T-cell (primary cell): ENCODE results near the gene PTAR1. TPM values are rescaled to one million over a fixed set of nuclear protein-coding genes. Genes with fewer than 3 reads are reported as not detected.
"Not testable (repeated sequence)": the region's sequence is repeated elsewhere in the genome, so short reads cannot be mapped to it uniquely, and the experiment has no call there.

Experiments used
- ATAC-seq, 4 experiments: fragments of 200-7000 bp in 3 of 4; fragments of 150-1000 bp in 1 of 4; cut with Tn5 transposase; replicated peaks in 1 of 4; 1 replicate in 3 of 4; 2 replicates in 1 of 4; pipeline ENCODE4 v1.10.0; 2021; ENCODE audit warnings: moderate library complexity in 3 of 4, mild to moderate bottlenecking in 2 of 4, moderate number of reproducible peaks in 1 of 4
- CTCF ChIA-PET, 2 donors: fragments of 300-600 bp; sonication (Branson Sonifier 250); formaldehyde crosslinking; loops; one replicate each; lab custom pipeline; 2022; ENCODE audit warnings: antibody characterized with exemption in 2 of 2; lab: Charles Lee
- POLR2A ChIA-PET, 2 donors: fragments of 300-600 bp; sonication (Branson Sonifier 250); formaldehyde crosslinking; loops; one replicate each; lab custom pipeline; 2022; ENCODE audit warnings: antibody characterized with exemption in 2 of 2; lab: Charles Lee
- DNase-seq, 35 experiments: peaks; one replicate each; pipeline versions ENCODE4 v3.0.0 to v3.0.0-alpha.2; 2013 to 2023
- H3K27ac ChIP-seq: one replicate; pipeline ENCODE4 v1.5.1; 2013; ENCODE audit warnings: low read length
- H3K27me3 ChIP-seq, 2 experiments: replicated peaks in 1 of 2; 1 replicate in 1 of 2; 2 replicates in 1 of 2; pipeline versions ENCODE4 v1.6.1 to v1.7.0; 2013; ENCODE audit warnings: low read length in 1 of 2, mixed read lengths in 1 of 2; ENCODE audit not compliant: control insufficient read depth in 2 of 2, insufficient read depth in 2 of 2; ENCODE audit errors: extremely low read depth in 1 of 2
- H3K36me3 ChIP-seq, 2 donors: 1 replicate in 1 of 2; 2 replicates in 1 of 2; pipeline versions ENCODE4 v1.6.1 to v1.7.0; 2013; ENCODE audit warnings: low read length in 1 of 2; ENCODE audit not compliant: control insufficient read depth in 2 of 2, insufficient read depth in 1 of 2; ENCODE audit errors: extremely low read depth in 1 of 2
- H3K4me1 ChIP-seq, 2 experiments: 1 replicate in 1 of 2; 2 replicates in 1 of 2; pipeline versions ENCODE4 v1.6.1 to v1.7.0; 2013; ENCODE audit warnings: low read length in 2 of 2, mixed read lengths in 1 of 2; ENCODE audit not compliant: insufficient read depth in 2 of 2, control insufficient read depth in 1 of 2; ENCODE audit errors: extremely low read depth in 1 of 2
- H3K4me3 ChIP-seq, 2 donors: 1 replicate in 1 of 2; 2 replicates in 1 of 2; pipeline versions ENCODE4 v1.5.1 to v1.7.0; 2013; ENCODE audit warnings: mild to moderate bottlenecking in 2 of 2, low read length in 1 of 2, moderate library complexity in 1 of 2; ENCODE audit not compliant: control insufficient read depth in 1 of 2; ENCODE audit errors: extremely low read depth in 1 of 2
- H3K9me3 ChIP-seq: 2 replicates; pipeline ENCODE4 v1.7.0; 2013
- H3K27ac Mint-ChIP-seq, 2 donors: one replicate each; pipeline ENCODE4 v1.8.0; 2020 to 2021; ENCODE audit warnings: mild to moderate bottlenecking in 2 of 2, mixed read lengths in 2 of 2
- H3K27me3 Mint-ChIP-seq, 2 donors: one replicate each; pipeline ENCODE4 v1.8.0; 2021 to 2022; ENCODE audit warnings: mixed read lengths in 2 of 2
- H3K36me3 Mint-ChIP-seq: one replicate; pipeline ENCODE4 v1.8.0; 2021; ENCODE audit warnings: mixed read lengths
- H3K4me1 Mint-ChIP-seq, 3 donors: one replicate each; pipeline ENCODE4 v1.8.0; 2020 to 2022; ENCODE audit warnings: mixed read lengths in 3 of 3, mild to moderate bottlenecking in 1 of 3
- H3K4me3 Mint-ChIP-seq, 3 donors: one replicate each; pipeline ENCODE4 v1.8.0; 2020 to 2022; ENCODE audit warnings: mild to moderate bottlenecking in 3 of 3, mixed read lengths in 3 of 3, moderate library complexity in 3 of 3
- H3K9me3 Mint-ChIP-seq, 3 donors: one replicate each; pipeline ENCODE4 v1.8.0; 2020 to 2022; ENCODE audit warnings: mixed read lengths in 3 of 3
- WGBS: methylation state at CpG from one replicate; pipeline ENCODE4 v1.1.5; 2013; ENCODE audit warnings: missing lambda C conversion rate; ENCODE audit not compliant: insufficient coverage; 5-methylcytosine and 5-hydroxymethylcytosine counted together
- total RNA-seq, 35 experiments: library from RNA in 6 of 35; stranded (reverse) in 6 of 35; fragments of 120-200 nt in 1 of 35; gene quantifications; one replicate each; pipeline versions ENCODE4 v1.2.1 to v1.2.4 and lab custom pipeline; 2013 to 2026

The PTAR1 gene
- total RNA-seq, 5 donors from 2014 or later (not counting 1 experiment from before 2014, with no cell fraction given) = 57.4 to 90.5 (median 67.6) TPM

DNA sequence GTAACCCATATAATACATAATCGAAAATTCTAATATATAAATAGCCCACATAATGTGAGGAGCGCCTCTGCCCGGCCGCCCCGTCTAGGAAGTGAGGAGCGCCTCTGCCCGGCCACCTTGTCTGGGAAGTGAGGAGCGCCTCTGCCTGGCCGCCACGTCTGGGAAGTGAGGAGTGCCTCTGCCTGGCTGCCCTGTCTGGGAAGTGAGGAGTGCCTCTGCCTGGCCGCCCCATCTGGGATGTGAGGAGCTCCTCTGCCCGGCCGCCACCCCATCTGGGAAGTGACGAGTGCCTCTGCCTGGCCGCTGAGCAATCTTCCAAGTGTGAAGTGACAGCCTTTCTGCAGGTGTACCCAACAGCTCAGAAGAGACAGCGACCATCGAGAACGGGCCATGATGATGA is 39.7 kb upstream of the PTAR1 start:
- POLR2A ChIA-PET = not testable (repeated sequence)
- 96% methylated on average over 12 of the region's 18 CpGs for WGBS

DNA sequence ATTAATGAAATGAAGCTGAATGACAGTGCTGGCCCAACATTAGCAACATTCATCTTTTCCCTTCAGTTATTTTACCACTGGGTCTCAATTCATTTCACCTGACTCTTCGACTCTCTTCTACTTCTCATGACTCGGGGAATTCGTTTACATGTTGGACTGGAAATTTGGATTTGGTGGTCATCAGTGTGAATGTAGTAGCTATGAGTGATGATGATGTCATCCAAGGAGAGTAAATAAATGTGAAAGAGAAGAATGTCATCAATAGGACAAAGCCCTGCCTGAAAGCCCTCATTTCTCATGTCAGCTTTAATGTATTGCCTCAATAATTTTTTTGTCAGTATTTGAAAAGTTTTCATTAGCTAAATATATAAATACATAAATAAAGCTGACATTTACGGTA is 38.9 kb upstream of the PTAR1 start:
- CTCF ChIA-PET = no interaction called here
- no peaks in the 10 kb centered on the region for H3K36me3 Mint-ChIP-seq
- no peak overlapping the region for H3K27ac Mint-ChIP-seq
- H3K4me3 ChIP-seq = no peak overlapping the region
- H3K4me3 Mint-ChIP-seq = no peak overlapping the region
- H3K27ac ChIP-seq = no peak overlapping the region
- no peak for DNase-seq
- H3K36me3 ChIP-seq = no peaks in the 10 kb centered on the region
- H3K4me1 ChIP-seq = no peaks in the 10 kb centered on the region
- H3K9me3 ChIP-seq = no peaks in the 10 kb centered on the region
- H3K9me3 Mint-ChIP-seq = no peaks in the 10 kb centered on the region
- peaks cover 0 to 4% of the 10 kb centered on the region in 2 experiments for H3K27me3 ChIP-seq
- H3K27me3 Mint-ChIP-seq = peaks cover 13 to 15% of the 10 kb centered on the region in 2 donors
- WGBS = no CpG with 5 or more reads among the region's 4 CpGs
- no peak for ATAC-seq
- POLR2A ChIA-PET = interaction anchor here (0.5 to 0.6 kb wide), 3 partner anchors 706 to 1631 kb away, joined by 3 to 4 read pairs (median 3); no protein-coding TSS in a partner anchor
- H3K4me1 Mint-ChIP-seq = no peaks in the 10 kb centered on the region

More for the DNA sequence above, 39.7 kb upstream of the PTAR1 start:
- H3K36me3 ChIP-seq, H3K4me1 Mint-ChIP-seq, H3K27ac Mint-ChIP-seq, H3K4me3 Mint-ChIP-seq, H3K9me3 Mint-ChIP-seq, H3K36me3 Mint-ChIP-seq, H3K4me3 ChIP-seq, DNase-seq, H3K4me1 ChIP-seq, ATAC-seq, CTCF ChIA-PET, H3K27ac ChIP-seq, H3K27me3 ChIP-seq, H3K9me3 ChIP-seq: not testable (repeated sequence)
- peaks cover 7 to 12% of the 10 kb centered on the region in 2 donors for H3K27me3 Mint-ChIP-seq

GRCh38 chr9:69797675-69798074 is 37.9 kb upstream of the PTAR1 start:
- H3K27me3 ChIP-seq = peaks cover 0 to 4% of the 10 kb centered on the region in 2 experiments
- no peaks in the 10 kb centered on the region for H3K9me3 ChIP-seq
- ChIA-PET CTCF (interaction anchor here in 1 of 2 donors (0.7 kb wide), 1 partner anchor 11 kb away, joined by 3 read pairs; no protein-coding TSS in a partner anchor), POLR2A (no interaction called here)
- no peaks in the 10 kb centered on the region for H3K36me3 ChIP-seq
- no peak overlapping the region for H3K4me3 ChIP-seq
- H3K27ac ChIP-seq = no peak overlapping the region
- H3K4me1 Mint-ChIP-seq = no peaks in the 10 kb centered on the region
- no peak for ATAC-seq
- no peak overlapping the region for H3K27ac Mint-ChIP-seq
- H3K36me3 Mint-ChIP-seq = no peaks in the 10 kb centered on the region
- DNase-seq = no peak
- peaks cover 19 to 20% of the 10 kb centered on the region in 2 donors for H3K27me3 Mint-ChIP-seq
- H3K9me3 Mint-ChIP-seq = no peaks in the 10 kb centered on the region
- no CpG with 5 or more reads among the region's 1 CpG for WGBS
- no peak overlapping the region for H3K4me3 Mint-ChIP-seq
- H3K4me1 ChIP-seq = no peaks in the 10 kb centered on the region

DNA sequence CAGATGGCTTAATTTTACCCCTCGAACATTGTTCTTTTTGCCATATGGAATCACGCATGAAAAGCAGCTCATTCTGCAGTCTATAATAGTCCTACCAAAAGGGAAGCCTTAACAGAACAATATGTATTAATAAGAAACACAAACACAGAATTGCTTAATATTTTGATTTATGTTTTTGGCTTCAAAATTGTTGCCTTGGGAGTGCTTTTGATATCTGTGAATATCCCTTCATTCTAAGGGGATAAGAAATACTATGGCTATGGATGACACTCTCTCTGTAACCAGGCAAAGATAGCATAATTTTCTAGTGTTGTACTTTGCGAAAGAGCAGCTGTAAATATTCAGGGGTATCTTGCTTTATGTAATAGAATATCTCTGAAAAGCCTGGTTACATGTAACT is 34.5 kb upstream of the PTAR1 start:
- no peaks in the 10 kb centered on the region for H3K36me3 ChIP-seq
- no peak overlapping the region for H3K27ac Mint-ChIP-seq
- no peaks in the 10 kb centered on the region for H3K4me1 Mint-ChIP-seq
- peaks cover 20 to 28% of the 10 kb centered on the region in 2 donors for H3K27me3 Mint-ChIP-seq
- H3K27ac ChIP-seq = no peak overlapping the region
- H3K9me3 ChIP-seq = no peaks in the 10 kb centered on the region
- no peaks in the 10 kb centered on the region for H3K36me3 Mint-ChIP-seq
- no peak overlapping the region for H3K4me3 Mint-ChIP-seq
- H3K9me3 Mint-ChIP-seq = no peaks in the 10 kb centered on the region
- POLR2A ChIA-PET = no interaction called here
- CTCF ChIA-PET = no interaction called here
- peaks cover 0 to under 1% of the 10 kb centered on the region in 2 experiments for H3K27me3 ChIP-seq
- no peaks in the 10 kb centered on the region for H3K4me1 ChIP-seq
- ATAC-seq (no peak), DNase-seq (no peak)
- WGBS = no CpG with 5 or more reads among the region's 3 CpGs
- no peak overlapping the region for H3K4me3 ChIP-seq

GRCh38 chr9:69785757-69786156 is 25.9 kb upstream of the PTAR1 start:
- no peaks in the 10 kb centered on the region for H3K36me3 Mint-ChIP-seq
- POLR2A ChIA-PET = no interaction called here
- no peaks in the 10 kb centered on the region for H3K36me3 ChIP-seq

GRCh38 chr9:69773258-69773657 is 13.4 kb upstream of the PTAR1 start:
- Histone ChIP-seq H3K27me3 (no peaks in the 10 kb centered on the region), H3K36me3 (no peaks in the 10 kb centered on the region), H3K9me3 (no peaks in the 10 kb centered on the region), H3K4me1 (no peaks in the 10 kb centered on the region), H3K27ac (no peak overlapping the region), H3K4me3 (no peak overlapping the region)
- no peaks in the 10 kb centered on the region for H3K36me3 Mint-ChIP-seq
- DNase-seq (no peak), ATAC-seq (no peak)
- ChIA-PET POLR2A (no interaction called here), CTCF (no interaction called here)
- no peaks in the 10 kb centered on the region for H3K4me1 Mint-ChIP-seq
- no peaks in the 10 kb centered on the region for H3K9me3 Mint-ChIP-seq
- no peak overlapping the region for H3K27ac Mint-ChIP-seq
- peaks cover 3% of the 10 kb centered on the region in 2 donors for H3K27me3 Mint-ChIP-seq
- no peak overlapping the region for H3K4me3 Mint-ChIP-seq
- no CpG with 5 or more reads among the region's 1 CpG for WGBS

More at GRCh38 chr9:69785757-69786156, 25.9 kb upstream of the PTAR1 start:
- H3K4me3 ChIP-seq = no peak overlapping the region
- DNase-seq = no peak
- Mint-ChIP-seq H3K4me3 (no peak overlapping the region), H3K4me1 (no peaks in the 10 kb centered on the region), H3K9me3 (no peaks in the 10 kb centered on the region), H3K27me3 (peaks cover 16 to 22% of the 10 kb centered on the region in 2 donors), H3K27ac (no peak overlapping the region)
- ATAC-seq = no peak
- CTCF ChIA-PET = interaction anchor here in 1 of 2 donors (0.5 kb wide), 1 partner anchor 241 kb away, joined by 3 read pairs; no protein-coding TSS in a partner anchor
- no peaks in the 10 kb centered on the region for H3K27me3 ChIP-seq
- no peak overlapping the region for H3K27ac ChIP-seq
- no peaks in the 10 kb centered on the region for H3K4me1 ChIP-seq
- H3K9me3 ChIP-seq = no peaks in the 10 kb centered on the region
